Stimulated activated CD8-positive, alpha-beta memory T cell treated with anti-CD3 and anti-CD28 coated beads, Interleukin-4, amount 100 ng/mL, for 4 hours (primary cell): Measurements from ENCODE around the gene RPS6KA6.
"Not testable (repeated sequence)": the region's sequence is repeated elsewhere in the genome, so short reads cannot be mapped to it uniquely, and the experiment has no call there.

Experiments
- DNase-seq, 2 donors: peaks; one replicate each; pipeline ENCODE4 v3.0.0-alpha.2; 2020; ENCODE audit warnings: low read depth in 2 of 2, low spot score in 1 of 2

Gene RPS6KA6

GRCh38 chrX:84165711-84166110 is 22.3 kb downstream of the RPS6KA6 start:
- no peak for DNase-seq

DNA sequence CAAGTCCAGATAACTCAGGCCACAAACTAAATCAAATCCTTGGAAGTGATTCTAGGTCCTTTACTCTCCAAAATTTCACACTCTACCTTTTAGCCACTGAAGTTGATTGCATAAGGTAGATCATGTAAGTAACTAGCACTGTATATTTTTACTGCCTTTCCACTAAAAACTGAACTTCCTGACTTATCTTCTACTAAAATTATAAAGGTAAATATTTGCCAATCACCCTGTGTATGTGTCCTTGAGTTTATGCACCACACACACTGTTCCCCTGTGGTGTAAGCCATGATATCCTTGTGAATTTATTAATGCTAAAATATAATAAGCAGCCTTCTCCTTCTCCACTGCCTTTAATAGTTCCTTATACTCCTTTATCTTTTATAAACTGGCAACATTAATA is 25.6 kb downstream of the RPS6KA6 start:
- no peak for DNase-seq

GRCh38 chrX:84161641-84162040 is 26.4 kb downstream of the RPS6KA6 start:
- DNase-seq: no peak

DNA sequence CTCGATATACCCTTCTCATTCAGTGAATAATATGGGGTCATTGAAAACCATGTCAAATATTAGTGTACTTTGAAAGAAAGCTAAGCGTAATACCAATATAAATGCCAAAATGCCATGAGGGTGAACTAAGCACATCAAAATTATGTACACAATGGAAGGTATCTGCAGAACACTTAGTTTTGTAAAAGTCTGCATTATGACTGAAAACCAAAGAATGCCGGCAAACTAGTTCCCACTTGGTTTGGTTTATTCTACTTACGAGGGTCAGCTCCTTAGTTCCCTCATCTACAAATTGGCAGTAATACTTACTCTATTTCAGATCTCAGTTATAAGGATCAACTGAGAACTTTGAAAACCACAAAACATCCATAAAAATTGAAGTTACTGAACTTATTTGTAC is 27.3 kb downstream of the RPS6KA6 start:
- no peak for DNase-seq

- DNase-seq: no peak
These were observed 31.2 kb downstream of the RPS6KA6 start for GRCh38 chrX:84156821-84157220.

- no peak for DNase-seq
These were observed 32.1 kb downstream of the RPS6KA6 start for GRCh38 chrX:84155938-84156337.

DNA sequence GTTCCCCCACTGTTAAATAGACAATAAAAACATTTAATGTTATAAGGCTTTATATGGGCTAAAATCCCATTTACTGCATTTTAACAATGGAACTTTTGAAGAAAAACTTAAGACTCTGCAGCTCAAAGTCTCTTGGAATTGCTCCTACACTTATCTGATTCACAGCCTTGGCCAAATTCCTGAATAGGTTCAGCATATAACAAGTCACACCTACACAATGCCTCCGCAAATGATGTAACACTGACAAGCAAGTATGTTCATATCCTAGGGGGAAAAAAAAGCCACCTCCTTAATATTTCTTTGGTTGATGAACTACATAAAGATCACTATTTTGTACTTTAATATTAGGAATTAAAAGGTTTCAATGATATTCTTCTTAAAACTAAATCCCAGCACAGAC is 34.5 kb downstream of the RPS6KA6 start:
- DNase-seq: no peak

DNA sequence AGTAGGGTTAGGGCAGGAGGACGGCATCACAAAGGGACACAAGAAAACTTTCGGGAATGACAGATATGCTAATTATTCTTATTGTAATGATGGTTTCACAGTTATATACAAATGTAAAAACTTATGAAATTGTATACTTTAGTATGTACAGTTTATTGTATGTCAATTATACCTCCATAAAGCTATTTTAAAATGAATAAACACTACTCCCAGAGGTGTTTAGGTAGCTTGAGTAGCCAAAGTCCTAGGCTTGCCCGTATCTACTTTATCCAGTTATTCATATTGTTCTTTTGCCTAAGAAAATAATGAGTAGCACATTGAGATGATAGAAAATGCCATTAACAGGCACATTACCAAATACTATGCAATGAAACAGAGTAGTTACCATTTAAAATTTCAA is 43.0 kb downstream of the RPS6KA6 start:
- DNase-seq: no peak

- DNase-seq: no peak
These were observed 43.7 kb downstream of the RPS6KA6 start for GRCh38 chrX:84144281-84144680.

DNA sequence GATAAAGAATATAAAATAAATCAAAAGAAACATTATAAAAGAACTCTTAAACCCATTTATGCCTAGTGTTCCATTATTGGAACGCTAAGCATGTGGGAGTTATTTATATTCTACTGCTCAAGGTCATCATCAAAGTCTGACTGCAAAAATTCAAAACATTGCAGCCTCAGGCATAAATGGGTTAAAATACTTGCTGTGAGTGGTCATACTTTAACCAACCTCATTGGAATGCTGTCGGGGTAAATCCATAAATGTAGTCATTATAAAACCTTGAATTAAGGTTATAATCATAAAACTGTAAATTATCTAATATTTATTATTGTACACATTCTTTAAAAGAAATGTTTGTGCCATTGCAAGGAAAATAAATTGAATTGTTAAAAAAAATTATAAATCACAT is 55.0 kb downstream of the RPS6KA6 start:
- no peak for DNase-seq

DNA sequence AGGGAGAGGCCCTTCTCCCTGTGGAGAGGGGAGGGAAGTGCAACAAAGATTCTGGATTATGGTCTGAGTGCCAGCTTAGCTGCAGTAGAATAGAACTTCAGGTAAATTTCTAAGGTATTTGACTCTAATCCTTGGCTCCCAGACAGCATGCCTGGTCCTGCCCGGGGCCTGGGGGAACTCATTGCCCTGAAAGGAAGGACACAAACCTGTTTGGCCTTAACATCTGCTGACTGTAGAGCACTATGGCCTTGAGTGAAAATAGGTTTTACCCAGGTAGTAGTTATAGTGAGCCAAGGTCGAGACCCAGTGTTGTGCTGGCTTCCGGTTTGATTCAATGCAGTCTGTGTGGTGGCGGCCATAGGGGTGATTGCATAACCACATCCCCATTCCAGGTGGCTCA is 64.4 kb downstream of the RPS6KA6 start:
- no peak for DNase-seq

DNA sequence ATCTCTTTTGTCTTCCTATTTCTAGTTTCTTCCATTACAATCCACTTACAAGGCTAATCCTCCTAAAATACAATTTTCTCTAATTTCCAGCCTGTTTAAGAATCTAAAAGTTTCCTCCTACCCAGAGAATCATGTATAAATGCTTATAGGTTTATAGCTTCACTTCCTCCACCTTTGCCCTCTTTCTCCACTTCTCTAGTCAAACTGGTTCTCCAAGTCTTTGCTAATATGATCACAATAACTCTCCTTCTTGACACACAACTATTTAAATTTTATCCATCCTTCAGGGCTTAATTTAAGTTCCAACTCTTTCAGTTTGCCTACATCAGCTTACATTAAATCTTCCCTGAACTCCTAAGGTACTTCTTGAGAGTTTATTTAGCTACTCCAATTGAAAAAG is 69.2 kb downstream of the RPS6KA6 start:
- no peak for DNase-seq

- DNase-seq: no peak
These were observed 69.7 kb downstream of the RPS6KA6 start for GRCh38 chrX:84118315-84118714.

DNA sequence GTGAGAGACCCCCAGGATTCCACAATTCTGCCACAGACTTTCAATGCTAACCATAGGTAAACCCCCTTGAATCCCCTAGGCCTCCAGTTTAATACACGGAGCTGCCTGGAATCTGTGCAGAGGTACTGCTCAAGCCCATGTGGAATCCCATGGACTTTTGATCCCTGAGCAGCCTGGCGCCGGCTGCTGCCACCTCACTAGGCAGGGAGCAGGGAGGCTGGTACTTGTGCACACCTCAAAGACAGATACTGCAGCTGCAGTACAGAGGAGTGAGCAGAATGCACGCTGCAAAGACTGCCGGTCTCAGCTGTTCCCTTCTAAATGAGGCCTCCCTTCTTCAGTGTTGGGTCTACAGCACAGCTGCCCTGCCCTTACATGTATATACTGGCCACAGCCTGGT is 79.4 kb downstream of the RPS6KA6 start:
- no peak for DNase-seq

DNA sequence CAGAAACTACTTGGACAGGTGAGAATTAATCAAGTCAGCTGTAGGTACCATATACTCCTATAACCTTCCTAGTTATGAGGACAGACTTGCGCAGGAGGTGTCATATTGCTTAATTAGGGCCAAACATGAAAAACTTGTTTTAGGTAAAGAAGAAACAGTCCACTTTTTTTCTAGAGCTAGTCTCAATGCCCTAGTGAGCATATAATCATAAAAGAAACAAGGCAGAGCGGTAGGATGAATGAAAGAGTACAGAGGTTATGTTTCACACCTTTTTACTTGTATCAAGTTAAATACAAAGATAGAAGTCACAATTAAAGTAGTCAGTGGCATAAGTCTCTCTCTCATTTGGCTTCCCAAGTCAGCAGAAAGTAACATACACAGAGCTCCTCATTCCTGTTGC is 88.9 kb downstream of the RPS6KA6 start:
- no peak for DNase-seq

- DNase-seq: not testable (repeated sequence)
These were observed 108.4 kb downstream of the RPS6KA6 start for GRCh38 chrX:84079479-84080197.

DNA sequence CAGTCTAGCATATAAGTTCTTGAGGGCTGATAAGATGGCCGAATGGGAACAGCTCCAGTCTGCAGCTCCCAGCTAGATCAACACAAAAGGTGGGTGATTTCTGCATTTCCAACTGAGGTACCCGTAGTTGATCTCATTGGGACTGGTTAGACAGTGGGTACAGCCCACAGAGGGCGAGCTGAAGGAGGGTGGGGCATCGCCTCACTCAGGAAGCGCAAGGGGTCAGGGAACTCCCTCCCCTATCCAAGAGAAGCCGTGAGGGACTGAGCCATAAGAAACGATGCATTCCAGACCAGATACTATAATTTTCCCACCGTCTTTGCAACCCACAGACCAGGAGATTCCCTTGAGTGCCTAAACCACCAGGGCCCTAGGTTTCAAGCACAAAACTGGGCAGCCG is 109.0 kb downstream of the RPS6KA6 start:
- DNase-seq: no peak

- DNase-seq: no peak
These were observed 123.2 kb downstream of the RPS6KA6 start for GRCh38 chrX:84064814-84065213.

DNA sequence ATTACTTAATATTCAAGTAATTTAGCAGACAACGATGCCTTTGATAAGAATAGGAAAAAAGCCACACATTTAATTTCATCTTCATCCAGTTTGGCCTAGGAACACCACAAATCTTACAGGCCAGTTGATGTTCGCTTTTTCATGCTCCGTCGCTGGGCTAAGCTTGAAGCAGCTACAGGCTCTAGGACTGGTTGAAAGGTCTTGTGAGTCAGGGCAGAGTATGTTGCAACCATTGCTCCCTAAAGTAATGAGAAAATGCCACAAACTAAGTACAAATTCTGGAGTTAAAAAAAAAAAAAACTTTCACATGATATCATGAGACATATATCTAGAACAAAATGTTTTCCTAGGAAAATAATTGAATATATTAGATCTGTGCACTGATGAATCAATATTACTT is 123.8 kb downstream of the RPS6KA6 start:
- DNase-seq: no peak

DNA sequence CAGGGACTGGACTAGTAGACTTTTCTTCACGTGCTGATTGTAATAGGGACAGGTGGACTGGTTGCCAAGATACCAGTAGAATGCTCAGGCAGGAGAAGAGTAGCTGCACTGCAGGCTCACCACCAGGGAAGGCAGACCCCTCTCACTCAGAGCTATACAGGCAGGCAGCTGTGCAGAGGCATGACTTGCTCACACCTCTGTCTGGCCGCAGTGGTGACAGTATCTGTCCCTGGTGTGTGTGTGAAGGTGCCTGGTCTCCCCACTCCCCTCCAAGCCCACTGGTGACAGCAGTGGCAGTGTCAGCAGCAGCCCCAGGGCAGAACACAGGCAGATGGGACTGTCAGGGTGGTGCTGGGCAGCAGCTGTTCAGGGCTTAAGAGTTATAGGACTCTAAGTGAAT is 140.7 kb downstream of the RPS6KA6 start:
- no peak for DNase-seq

GRCh38 chrX:84046403-84046984 is 141.5 kb downstream of the RPS6KA6 start:
- no peak for DNase-seq

GRCh38 chrX:84044051-84044450 is 143.9 kb downstream of the RPS6KA6 start:
- DNase-seq: no peak
